Neural cell (in vitro differentiated cells): ENCODE measurements around the gene RUSF1. TPM values are rescaled to one million over a fixed set of nuclear protein-coding genes. Genes with fewer than 3 reads are reported as not detected.
A peak's percentile ranks its signal among the peaks of the same experiment; 100 is the strongest.

Experiments used
- H2AFZ ChIP-seq: fragments of 200-600, 300-800 bp; sonication (generic), shearing (Covaris generic); 2 replicates; pipeline ENCODE4 v1.6.0; 2014; ENCODE audit warnings: low read depth, mild to moderate bottlenecking, antibody characterized with exemption, low read length, moderate library complexity
- H3F3A ChIP-seq: fragments of 200-600 bp; shearing (Covaris generic); 2 replicates; pipeline ENCODE4 v1.6.1; 2016; ENCODE audit warnings: mild to moderate bottlenecking, moderate library complexity, mixed read lengths, antibody characterized with exemption, low read length; ENCODE audit not compliant: insufficient read depth, poor library complexity, severe bottlenecking
- H3K27ac ChIP-seq: fragments of 200-600, 300-800 bp; sonication (generic), shearing (Covaris generic); 2 replicates; pipeline ENCODE4 v1.5.1; 2014; ENCODE audit warnings: mild to moderate bottlenecking, low read length, moderate library complexity
- H3K27me3 ChIP-seq: fragments of 300-800, 200-600 bp; sonication (generic), shearing (Covaris generic); 2 replicates; pipeline ENCODE4 v1.6.0; 2014; ENCODE audit warnings: mild to moderate bottlenecking, low read depth, low read length, moderate library complexity; ENCODE audit not compliant: insufficient read depth
- H3K36me3 ChIP-seq: fragments of 300-800, 200-600 bp; sonication (generic), shearing (Covaris generic); 2 replicates; pipeline ENCODE4 v1.5.1; 2014; ENCODE audit warnings: mild to moderate bottlenecking, antibody characterized with exemption, low read length, moderate library complexity; ENCODE audit not compliant: insufficient read depth
- H3K4me2 ChIP-seq: fragments of 300-800, 200-600 bp; sonication (generic), shearing (Covaris generic); 2 replicates; pipeline ENCODE4 v1.6.0; 2014; ENCODE audit warnings: mild to moderate bottlenecking, low read length
- H3K4me3 ChIP-seq: fragments of 300-800, 200-600 bp; sonication (generic), shearing (Covaris generic); 2 replicates; pipeline ENCODE4 v1.5.1; 2014; ENCODE audit warnings: mild to moderate bottlenecking, low read length, moderate library complexity
- H3K79me2 ChIP-seq: fragments of 200-600 bp; shearing (Covaris generic); replicated peaks from 2 replicates; pipeline ENCODE4 v1.6.0; 2014; ENCODE audit warnings: mild to moderate bottlenecking, low read length, moderate library complexity; ENCODE audit not compliant: insufficient read depth
- H3K9ac ChIP-seq: fragments of 300-800, 200-600 bp; sonication (generic), shearing (Covaris generic); 2 replicates; pipeline ENCODE4 v1.6.1; 2016; ENCODE audit warnings: mild to moderate bottlenecking, low read length, mixed read lengths
- H3K9me2 ChIP-seq: fragments of 200-600 bp; shearing (Covaris generic); 2 replicates; pipeline ENCODE4 v1.6.1; 2016; ENCODE audit warnings: mild to moderate bottlenecking, low read length, mixed read lengths; ENCODE audit not compliant: insufficient read depth
- H3K9me3 ChIP-seq: fragments of 200-600, 300-800 bp; sonication (generic), shearing (Covaris generic); 2 replicates; pipeline ENCODE4 v1.6.1; 2016; ENCODE audit warnings: mild to moderate bottlenecking, mixed run types, low read length, moderate library complexity, mixed read lengths
- H4K20me1 ChIP-seq: fragments of 200-600 bp; shearing (Covaris generic); 2 replicates; pipeline ENCODE4 v1.6.1; 2016; ENCODE audit warnings: mild to moderate bottlenecking, mixed run types; ENCODE audit not compliant: insufficient read depth
- CTCF ChIP-seq: fragments of 450-650 bp; IDR thresholded peaks from 2 replicates; pipeline ENCODE4 v1.5.1; 2014; ENCODE audit warnings: antibody characterized with exemption, mild to moderate bottlenecking, moderate library complexity; ENCODE audit not compliant: poor library complexity, severe bottlenecking
- EZH2 ChIP-seq: fragments of 200-600, 300-800 bp; shearing (Covaris generic), sonication (generic); IDR thresholded peaks from 2 replicates; pipeline ENCODE4 v1.6.1; 2014; ENCODE audit warnings: antibody characterized with exemption, low read length, borderline replicate concordance, mild to moderate bottlenecking; ENCODE audit not compliant: insufficient read depth, poor library complexity, severe bottlenecking
- MXI1 ChIP-seq: fragments of 450-650 bp; conservative IDR thresholded peaks from 2 replicates; pipeline ENCODE4 v1.6.1; 2014; ENCODE audit warnings: antibody characterized with exemption, mild to moderate bottlenecking; ENCODE audit not compliant: poor library complexity, severe bottlenecking
- POLR2AphosphoS5 ChIP-seq: IDR thresholded peaks from 2 replicates; pipeline ENCODE4 v1.6.1; 2012
- RAD21 ChIP-seq: fragments of 450-650 bp; conservative IDR thresholded peaks from 2 replicates; pipeline ENCODE4 v1.6.1; 2014; ENCODE audit warnings: antibody characterized with exemption, mild to moderate bottlenecking, moderate library complexity
- REST ChIP-seq: IDR thresholded peaks from 2 replicates; pipeline ENCODE4 v1.6.1; 2012; ENCODE audit warnings: borderline replicate concordance
- SMC3 ChIP-seq: fragments of 450-650 bp; conservative IDR thresholded peaks from 2 replicates; pipeline ENCODE4 v1.6.1; 2014; ENCODE audit warnings: antibody characterized with exemption, mild to moderate bottlenecking, moderate library complexity; ENCODE audit not compliant: poor library complexity
- TAF1 ChIP-seq: IDR thresholded peaks from 2 replicates; pipeline ENCODE4 v1.6.1; 2012; ENCODE audit warnings: low read depth
- polyA plus RNA-seq: library from polyadenylated mRNA; depleted of rRNA; stranded (reverse); fragments of >200 nt; gene quantifications from 2 replicates; pipeline ENCODE4 v1.2.3, GENCODE V29; 2014

Gene RUSF1
- polyA plus RNA-seq, 1 donor from 2014 or later = 108 TPM

- Histone ChIP-seq H2AFZ (no peak overlapping the region), H3K9ac (peak overlapping the region; percentile 20), H3K27ac (no peak overlapping the region), H3K36me3 (no peaks in the 10 kb centered on the region), H3K9me3 (no peaks in the 10 kb centered on the region), H3K4me3 (peak overlapping the region; percentile 65), H3K79me2 (no peaks in the 10 kb centered on the region), H3K9me2 (no peaks in the 10 kb centered on the region), H3F3A (no peaks in the 10 kb centered on the region), H3K27me3 (peaks cover 78% of the 10 kb centered on the region), H4K20me1 (no peaks in the 10 kb centered on the region), H3K4me2 (no peak overlapping the region)
- TF ChIP-seq POLR2AphosphoS5 = no peak
- TF ChIP-seq MXI1 = peak; percentile 38
- TF ChIP-seq TAF1 = no peak
- TF ChIP-seq EZH2 = no peak
Observed at GRCh38 chr16:31477220-31478216, 30.7 kb downstream of the RUSF1 start.

GRCh38 chr16:31476303-31477219, 31.6 kb downstream of the RUSF1 start:
- H2AFZ ChIP-seq = no peak overlapping the region
- H3K4me3 ChIP-seq = peak overlapping the region; percentile 65
- no peak for TF ChIP-seq SMC3
- no peak for TF ChIP-seq RAD21
- peak; percentile 50 for TF ChIP-seq EZH2
- H3K27ac ChIP-seq = no peak overlapping the region
- no peak overlapping the region for H3K4me2 ChIP-seq
- H3F3A ChIP-seq = no peaks in the 10 kb centered on the region
- H3K9me3 ChIP-seq = no peaks in the 10 kb centered on the region
- no peaks in the 10 kb centered on the region for H3K36me3 ChIP-seq
- no peak overlapping the region for H3K9ac ChIP-seq
- H3K79me2 ChIP-seq = no peaks in the 10 kb centered on the region
- peaks cover 87% of the 10 kb centered on the region for H3K27me3 ChIP-seq
- H4K20me1 ChIP-seq = no peaks in the 10 kb centered on the region
- no peaks in the 10 kb centered on the region for H3K9me2 ChIP-seq

- Histone ChIP-seq H3K9me2 (no peaks in the 10 kb centered on the region), H2AFZ (no peak overlapping the region), H3K4me3 (no peak overlapping the region), H4K20me1 (no peaks in the 10 kb centered on the region), H3F3A (no peaks in the 10 kb centered on the region), H3K9me3 (no peaks in the 10 kb centered on the region), H3K27ac (no peak overlapping the region), H3K4me2 (no peak overlapping the region), H3K9ac (no peak overlapping the region), H3K36me3 (no peaks in the 10 kb centered on the region), H3K27me3 (peaks cover 89% of the 10 kb centered on the region), H3K79me2 (no peaks in the 10 kb centered on the region)
- TF ChIP-seq REST = no peak
- TF ChIP-seq POLR2AphosphoS5 = no peak
- no peak for TF ChIP-seq MXI1
- TF ChIP-seq RAD21 = no peak
- TF ChIP-seq CTCF = no peak
Observed at GRCh38 chr16:31475946-31476302, 32.3 kb downstream of the RUSF1 start.
